Measurements from ENCODE around the gene STX18. TPM values are rescaled to one million over a fixed set of nuclear protein-coding genes. Genes with fewer than 3 reads are reported as not detected.

Gene STX18
- total and polyA plus RNA-seq, 4 donors, result 10.2 to 17.1 (median 12.4) TPM

DNA sequence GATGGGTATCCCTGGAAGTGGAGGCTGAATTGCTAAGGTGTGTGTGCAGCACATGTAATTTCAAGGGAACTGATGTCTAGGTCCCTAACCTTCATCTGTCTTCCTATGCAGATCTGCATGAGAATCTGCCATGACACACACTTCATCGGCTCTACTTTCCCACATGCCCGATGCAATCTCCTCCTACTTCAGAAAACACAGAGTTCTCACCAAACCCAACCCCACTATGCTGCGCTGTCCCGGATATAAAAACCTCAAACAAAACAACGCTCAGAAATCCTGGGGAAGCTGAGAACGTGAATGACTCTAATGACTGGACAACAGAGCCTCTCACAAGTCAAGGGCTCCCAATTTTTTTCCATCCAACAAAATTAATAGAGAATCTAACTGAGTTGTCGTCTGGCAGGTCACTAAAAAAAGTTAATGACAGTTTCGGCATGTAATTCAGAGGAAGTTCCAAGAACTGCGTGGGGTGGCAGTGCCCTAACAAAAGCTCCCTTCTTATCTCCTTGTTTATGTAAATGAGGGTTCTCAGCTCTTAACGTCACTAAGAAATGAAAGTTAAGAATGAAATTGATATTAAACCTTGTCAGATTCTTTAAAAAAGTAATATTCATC is 39.0 kb downstream of the STX18 start:
- 54% methylated on average over 10 of the region's 10 CpGs for WGBS
- H3K9ac ChIP-seq (ENCODE audit: low read depth in 1 of 2, low read length in 2 of 2), result no peak overlapping the region
- no peak for DNase-seq (ENCODE audit: low spot score)
- no peaks in the 10 kb centered on the region for H3K9me3 ChIP-seq (ENCODE audit: control insufficient read depth in 4 of 4, low read length in 3 of 4)
- no peak overlapping the region for H3K27ac ChIP-seq (ENCODE audit: low read depth in 1 of 2, low read length in 2 of 2)
- TF ChIP-seq RAD21 (IDR thresholded peaks at IDR 0.05) (no peak), FOXA1 (IDR thresholded peaks at IDR 0.05) (no peak), JUND (IDR thresholded peaks at IDR 0.05) (no peak), RXRA (IDR thresholded peaks at IDR 0.05) (no peak), MAX (IDR thresholded peaks at IDR 0.05) (no peak), TAF1 (conservative IDR thresholded peaks at IDR 0.05) (no peak), HNF4A (conservative IDR thresholded peaks at IDR 0.05) (no peak), FOXA2 (IDR thresholded peaks at IDR 0.05) (no peak), SP1 (IDR thresholded peaks at IDR 0.05) (no peak), NR2F2 (IDR thresholded peaks at IDR 0.05) (no peak), CTCF (IDR thresholded peaks at IDR 0.05; ENCODE audit: low read depth, low read length, missing input control) (no peak), YY1 (IDR thresholded peaks at IDR 0.05) (no peak), ATF3 (IDR thresholded peaks at IDR 0.05) (no peak), REST (IDR thresholded peaks at IDR 0.05) (no peak), EGR1 (IDR thresholded peaks at IDR 0.05; ENCODE audit: low read depth in 2 of 2) (no peak)
- TF ChIP-seq, protein P1, sequence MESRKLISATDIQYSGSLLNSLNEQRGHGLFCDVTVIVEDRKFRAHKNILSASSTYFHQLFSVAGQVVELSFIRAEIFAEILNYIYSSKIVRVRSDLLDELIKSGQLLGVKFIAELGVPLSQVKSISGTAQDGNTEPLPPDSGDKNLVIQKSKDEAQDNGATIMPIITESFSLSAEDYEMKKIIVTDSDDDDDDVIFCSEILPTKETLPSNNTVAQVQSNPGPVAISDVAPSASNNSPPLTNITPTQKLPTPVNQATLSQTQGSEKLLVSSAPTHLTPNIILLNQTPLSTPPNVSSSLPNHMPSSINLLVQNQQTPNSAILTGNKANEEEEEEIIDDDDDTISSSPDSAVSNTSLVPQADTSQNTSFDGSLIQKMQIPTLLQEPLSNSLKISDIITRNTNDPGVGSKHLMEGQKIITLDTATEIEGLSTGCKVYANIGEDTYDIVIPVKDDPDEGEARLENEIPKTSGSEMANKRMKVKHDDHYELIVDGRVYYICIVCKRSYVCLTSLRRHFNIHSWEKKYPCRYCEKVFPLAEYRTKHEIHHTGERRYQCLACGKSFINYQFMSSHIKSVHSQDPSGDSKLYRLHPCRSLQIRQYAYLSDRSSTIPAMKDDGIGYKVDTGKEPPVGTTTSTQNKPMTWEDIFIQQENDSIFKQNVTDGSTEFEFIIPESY (IDR thresholded peaks at IDR 0.05), result no peak
- H3K4me3 ChIP-seq (ENCODE audit: low read depth in 1 of 3, low read length in 3 of 3), result no peak overlapping the region
- peaks cover 2 to 25% (median 22%) of the 10 kb centered on the region in 4 donors for H3K4me1 ChIP-seq (ENCODE audit: control insufficient read depth in 4 of 4, insufficient read depth in 4 of 4, low read length in 3 of 4)
- H3K27me3 ChIP-seq (ENCODE audit: control insufficient read depth in 4 of 4, insufficient read depth in 4 of 4, low read length in 3 of 4), result no peaks in the 10 kb centered on the region
- no peaks in the 10 kb centered on the region for H3K36me3 ChIP-seq (ENCODE audit: control insufficient read depth in 4 of 4, insufficient read depth in 3 of 4, low read depth in 1 of 4, low read length in 3 of 4)

DNA sequence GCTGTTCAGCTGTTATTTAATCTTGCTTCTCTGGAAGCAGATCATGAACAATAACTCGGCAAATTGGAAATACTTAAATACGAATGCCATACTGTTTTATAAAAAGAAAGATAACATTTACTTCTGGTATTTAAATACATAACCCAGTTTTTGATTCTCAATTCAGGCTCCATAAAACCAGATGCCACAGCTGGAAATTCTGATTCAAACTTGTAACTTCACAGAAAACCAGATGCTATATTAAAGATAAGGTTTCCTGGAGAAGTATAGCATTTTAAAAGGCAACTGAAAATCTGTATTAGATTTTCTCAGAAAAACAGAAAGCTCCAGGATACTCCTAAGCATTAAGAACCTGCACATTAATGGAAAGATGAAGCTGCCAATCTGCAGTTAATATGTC is 40.2 kb downstream of the STX18 start:
- no peaks in the 10 kb centered on the region for H3K9me3 ChIP-seq (ENCODE audit: control insufficient read depth in 4 of 4, low read length in 3 of 4)
- no peak overlapping the region for H3K9ac ChIP-seq (ENCODE audit: low read depth in 1 of 2, low read length in 2 of 2)
- no peaks in the 10 kb centered on the region for H3K27me3 ChIP-seq (ENCODE audit: control insufficient read depth in 4 of 4, insufficient read depth in 4 of 4, low read length in 3 of 4)
- H3K27ac ChIP-seq (ENCODE audit: low read depth in 1 of 2, low read length in 2 of 2), result no peak overlapping the region
- 97% methylated on average over 2 of the region's 2 CpGs for WGBS
- H3K4me1 ChIP-seq (ENCODE audit: control insufficient read depth in 4 of 4, insufficient read depth in 4 of 4, low read length in 3 of 4), result peaks cover 4 to 31% (median 29%) of the 10 kb centered on the region in 4 donors
- no peaks in the 10 kb centered on the region for H3K36me3 ChIP-seq (ENCODE audit: control insufficient read depth in 4 of 4, insufficient read depth in 3 of 4, low read depth in 1 of 4, low read length in 3 of 4)
- DNase-seq (ENCODE audit: low spot score), result no peak
- TF ChIP-seq REST (IDR thresholded peaks at IDR 0.05) (no peak), RAD21 (IDR thresholded peaks at IDR 0.05) (no peak), YY1 (IDR thresholded peaks at IDR 0.05) (no peak), MAX (IDR thresholded peaks at IDR 0.05) (no peak)
- H3K4me3 ChIP-seq (ENCODE audit: low read depth in 1 of 3, low read length in 3 of 3), result no peak overlapping the region

Data from liver (tissue), 9 donors.